ENCODE measurements around the gene SNRNP40.

Gene SNRNP40

DNA sequence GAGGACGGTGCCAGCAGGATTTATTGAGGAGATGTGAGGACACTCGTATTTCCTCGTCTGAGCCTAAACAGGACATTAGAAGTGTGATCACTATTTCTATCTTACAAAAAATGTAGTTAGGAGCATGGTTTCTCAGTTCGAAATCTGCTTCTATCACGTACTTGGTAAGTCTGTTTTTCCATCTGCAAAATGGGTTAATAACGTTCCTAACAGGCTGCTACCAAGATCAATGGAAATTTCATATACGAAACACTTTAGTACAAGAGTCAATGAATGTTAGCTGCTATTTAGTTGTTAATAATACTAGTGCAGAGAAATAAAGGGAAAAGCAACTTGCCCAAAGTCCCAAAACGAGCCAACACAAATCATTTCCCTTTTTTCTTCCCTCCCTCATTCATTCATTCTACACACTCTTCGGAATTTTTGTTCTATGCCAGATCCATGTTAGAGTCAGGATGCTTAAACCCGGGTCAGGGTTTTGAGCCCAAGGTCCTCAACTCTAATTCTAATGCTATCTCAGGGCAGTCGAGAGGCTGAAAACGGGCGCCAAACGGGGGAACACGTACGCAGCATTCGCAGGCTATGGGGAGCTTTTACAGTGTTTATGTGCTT, 608 bp downstream of the SNRNP40 start:
- TF ChIP-seq FOXM1 (IDR thresholded peaks at IDR 0.05; ENCODE audit: borderline replicate concordance, low read depth) (no peak), TCF12 (IDR thresholded peaks at IDR 0.05; ENCODE audit: low read depth) (no peak), EGR1 (IDR thresholded peaks at IDR 0.05) (no peak), CEBPB (IDR thresholded peaks at IDR 0.05) (no peak), TAF1 (IDR thresholded peaks at IDR 0.05; ENCODE audit: low read depth) (no peak), TEAD4 (IDR thresholded peaks at IDR 0.05) (no peak), CREB1 (IDR thresholded peaks at IDR 0.05; ENCODE audit: low read depth) (no peak), EP300 (IDR thresholded peaks at IDR 0.05; ENCODE audit: borderline replicate concordance) (no peak), YY1 (IDR thresholded peaks at IDR 0.05; ENCODE audit: low read depth) (no peak)
- TF ChIP-seq, protein P1, sequence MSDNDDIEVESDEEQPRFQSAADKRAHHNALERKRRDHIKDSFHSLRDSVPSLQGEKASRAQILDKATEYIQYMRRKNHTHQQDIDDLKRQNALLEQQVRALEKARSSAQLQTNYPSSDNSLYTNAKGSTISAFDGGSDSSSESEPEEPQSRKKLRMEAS (IDR thresholded peaks at IDR 0.05), result no peak
- TF ChIP-seq, protein P2, sequence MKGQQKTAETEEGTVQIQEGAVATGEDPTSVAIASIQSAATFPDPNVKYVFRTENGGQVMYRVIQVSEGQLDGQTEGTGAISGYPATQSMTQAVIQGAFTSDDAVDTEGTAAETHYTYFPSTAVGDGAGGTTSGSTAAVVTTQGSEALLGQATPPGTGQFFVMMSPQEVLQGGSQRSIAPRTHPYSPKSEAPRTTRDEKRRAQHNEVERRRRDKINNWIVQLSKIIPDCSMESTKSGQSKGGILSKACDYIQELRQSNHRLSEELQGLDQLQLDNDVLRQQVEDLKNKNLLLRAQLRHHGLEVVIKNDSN (IDR thresholded peaks at IDR 0.05), result no peak

DNA sequence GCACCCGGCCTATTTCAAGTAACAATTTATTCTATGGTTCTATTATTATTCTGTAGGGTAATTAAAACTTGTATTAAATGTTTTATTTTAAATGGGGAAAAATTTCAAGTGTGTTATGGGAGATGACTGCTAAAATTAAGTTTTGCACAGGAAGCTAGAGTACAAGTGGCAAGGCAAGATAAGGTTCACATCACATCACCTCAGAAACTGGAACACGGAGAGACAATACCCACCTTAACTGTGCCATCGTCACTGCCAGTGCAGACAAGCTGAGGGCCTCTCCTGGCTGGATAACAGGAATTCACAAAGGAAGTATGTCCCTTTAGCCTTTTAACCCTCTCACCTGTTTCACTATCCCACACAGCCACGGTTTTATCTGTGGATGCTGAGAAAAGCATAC, 7.6 kb downstream of the SNRNP40 start:
- no peak for TF ChIP-seq EGR1 (IDR thresholded peaks at IDR 0.05)
- TF ChIP-seq YY1 (IDR thresholded peaks at IDR 0.05; ENCODE audit: low read depth), result no peak

DNA sequence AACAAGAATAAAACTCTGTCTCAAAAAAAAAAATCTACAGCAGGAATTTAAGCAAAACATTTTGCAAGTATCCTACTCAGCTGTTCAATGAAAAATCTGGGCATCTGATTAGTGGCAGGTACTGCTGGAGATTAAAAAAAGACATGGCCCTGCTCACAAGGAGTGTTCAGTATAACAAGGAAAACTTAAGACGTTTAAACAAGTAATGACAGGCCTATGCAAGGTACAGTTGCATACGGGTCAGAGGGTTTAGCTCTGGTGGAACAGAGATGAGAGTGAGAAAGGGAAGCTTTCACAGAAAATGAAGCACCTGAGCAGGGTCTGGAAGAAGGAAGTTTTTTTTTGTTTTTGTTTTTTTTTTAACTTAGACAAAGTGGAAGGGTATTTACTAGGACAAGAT, 23.0 kb downstream of the SNRNP40 start:
- TF ChIP-seq, protein P1 (IDR thresholded peaks at IDR 0.05), result no peak
- TF ChIP-seq EGR1 (IDR thresholded peaks at IDR 0.05) (no peak), CEBPB (IDR thresholded peaks at IDR 0.05) (no peak), NFIC (IDR thresholded peaks at IDR 0.05) (no peak), TCF12 (IDR thresholded peaks at IDR 0.05; ENCODE audit: low read depth) (no peak), RAD21 (IDR thresholded peaks at IDR 0.05; ENCODE audit: low read depth) (no peak), ZBTB7A (IDR thresholded peaks at IDR 0.05; ENCODE audit: low read depth) (no peak), TAF1 (IDR thresholded peaks at IDR 0.05; ENCODE audit: low read depth) (no peak), CREB1 (IDR thresholded peaks at IDR 0.05; ENCODE audit: low read depth) (no peak), FOXM1 (IDR thresholded peaks at IDR 0.05; ENCODE audit: borderline replicate concordance, low read depth) (no peak), TEAD4 (IDR thresholded peaks at IDR 0.05) (no peak), EP300 (IDR thresholded peaks at IDR 0.05; ENCODE audit: borderline replicate concordance) (no peak)
- TF ChIP-seq, protein P3, sequence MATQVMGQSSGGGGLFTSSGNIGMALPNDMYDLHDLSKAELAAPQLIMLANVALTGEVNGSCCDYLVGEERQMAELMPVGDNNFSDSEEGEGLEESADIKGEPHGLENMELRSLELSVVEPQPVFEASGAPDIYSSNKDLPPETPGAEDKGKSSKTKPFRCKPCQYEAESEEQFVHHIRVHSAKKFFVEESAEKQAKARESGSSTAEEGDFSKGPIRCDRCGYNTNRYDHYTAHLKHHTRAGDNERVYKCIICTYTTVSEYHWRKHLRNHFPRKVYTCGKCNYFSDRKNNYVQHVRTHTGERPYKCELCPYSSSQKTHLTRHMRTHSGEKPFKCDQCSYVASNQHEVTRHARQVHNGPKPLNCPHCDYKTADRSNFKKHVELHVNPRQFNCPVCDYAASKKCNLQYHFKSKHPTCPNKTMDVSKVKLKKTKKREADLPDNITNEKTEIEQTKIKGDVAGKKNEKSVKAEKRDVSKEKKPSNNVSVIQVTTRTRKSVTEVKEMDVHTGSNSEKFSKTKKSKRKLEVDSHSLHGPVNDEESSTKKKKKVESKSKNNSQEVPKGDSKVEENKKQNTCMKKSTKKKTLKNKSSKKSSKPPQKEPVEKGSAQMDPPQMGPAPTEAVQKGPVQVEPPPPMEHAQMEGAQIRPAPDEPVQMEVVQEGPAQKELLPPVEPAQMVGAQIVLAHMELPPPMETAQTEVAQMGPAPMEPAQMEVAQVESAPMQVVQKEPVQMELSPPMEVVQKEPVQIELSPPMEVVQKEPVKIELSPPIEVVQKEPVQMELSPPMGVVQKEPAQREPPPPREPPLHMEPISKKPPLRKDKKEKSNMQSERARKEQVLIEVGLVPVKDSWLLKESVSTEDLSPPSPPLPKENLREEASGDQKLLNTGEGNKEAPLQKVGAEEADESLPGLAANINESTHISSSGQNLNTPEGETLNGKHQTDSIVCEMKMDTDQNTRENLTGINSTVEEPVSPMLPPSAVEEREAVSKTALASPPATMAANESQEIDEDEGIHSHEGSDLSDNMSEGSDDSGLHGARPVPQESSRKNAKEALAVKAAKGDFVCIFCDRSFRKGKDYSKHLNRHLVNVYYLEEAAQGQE (IDR thresholded peaks at IDR 0.05; ENCODE audit: low read depth), result no peak

DNA sequence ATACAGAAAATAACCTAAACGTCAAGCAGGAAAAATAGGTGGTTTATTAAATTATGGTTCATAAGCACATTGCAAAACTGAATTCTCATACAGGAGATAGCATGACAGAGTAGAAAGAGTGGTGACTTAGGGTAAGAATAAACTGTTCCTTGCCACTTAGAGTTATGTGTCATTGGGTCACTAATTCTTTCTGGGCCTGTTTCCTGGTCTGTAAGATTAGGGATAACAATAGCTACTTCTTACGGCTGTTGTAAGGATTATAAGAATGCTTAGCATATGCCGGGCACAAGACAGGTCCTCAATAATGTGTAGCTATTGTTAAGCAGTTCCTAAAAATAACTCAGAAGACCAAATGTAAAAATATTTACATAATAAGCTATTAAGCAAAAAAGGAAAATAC, 24.2 kb downstream of the SNRNP40 start:
- TF ChIP-seq, protein P1 (IDR thresholded peaks at IDR 0.05), result no peak
- no peak for TF ChIP-seq YY1 (IDR thresholded peaks at IDR 0.05; ENCODE audit: low read depth)
- TF ChIP-seq, protein P3 (IDR thresholded peaks at IDR 0.05; ENCODE audit: low read depth), result no peak
- TF ChIP-seq CREB1 (IDR thresholded peaks at IDR 0.05; ENCODE audit: low read depth), result no peak
- no peak for TF ChIP-seq EP300 (IDR thresholded peaks at IDR 0.05; ENCODE audit: borderline replicate concordance)
- TF ChIP-seq FOXM1 (IDR thresholded peaks at IDR 0.05; ENCODE audit: borderline replicate concordance, low read depth), result no peak

DNA sequence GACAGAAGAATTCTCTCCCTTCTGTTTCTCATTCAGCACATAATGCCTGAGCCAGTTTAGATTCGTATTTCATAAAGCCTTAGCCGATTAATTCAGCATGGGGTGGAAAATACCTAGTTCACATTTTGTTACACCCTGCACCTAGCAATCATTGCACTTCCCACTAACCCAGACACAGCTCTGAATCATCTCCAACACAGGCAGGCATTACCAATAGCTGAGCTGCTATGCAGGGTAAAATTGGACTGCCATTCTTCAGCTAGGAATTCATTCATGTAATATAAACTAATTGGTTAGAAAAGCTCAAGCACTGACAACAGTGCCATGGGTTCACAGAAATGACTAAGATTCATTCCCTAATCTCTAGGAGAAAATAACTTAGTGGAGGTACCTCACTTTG, 30.0 kb downstream of the SNRNP40 start:
- TF ChIP-seq CEBPB (IDR thresholded peaks at IDR 0.05) (no peak), EGR1 (IDR thresholded peaks at IDR 0.05) (no peak), FOXM1 (IDR thresholded peaks at IDR 0.05; ENCODE audit: borderline replicate concordance, low read depth) (no peak), YY1 (IDR thresholded peaks at IDR 0.05; ENCODE audit: low read depth) (no peak), TAF1 (IDR thresholded peaks at IDR 0.05; ENCODE audit: low read depth) (no peak), ZBTB7A (IDR thresholded peaks at IDR 0.05; ENCODE audit: low read depth) (no peak), TEAD4 (IDR thresholded peaks at IDR 0.05) (no peak), NFIC (IDR thresholded peaks at IDR 0.05) (no peak), CREB1 (IDR thresholded peaks at IDR 0.05; ENCODE audit: low read depth) (no peak), RAD21 (IDR thresholded peaks at IDR 0.05; ENCODE audit: low read depth) (no peak), EP300 (IDR thresholded peaks at IDR 0.05; ENCODE audit: borderline replicate concordance) (no peak), TCF12 (IDR thresholded peaks at IDR 0.05; ENCODE audit: low read depth) (no peak)
- TF ChIP-seq, protein P2 (IDR thresholded peaks at IDR 0.05), result no peak
- TF ChIP-seq, protein P1 (IDR thresholded peaks at IDR 0.05), result no peak
- TF ChIP-seq, protein P3 (IDR thresholded peaks at IDR 0.05; ENCODE audit: low read depth), result no peak

All from Ishikawa (cell line).